Measurements from ENCODE around the gene TSPAN18.

DNA sequence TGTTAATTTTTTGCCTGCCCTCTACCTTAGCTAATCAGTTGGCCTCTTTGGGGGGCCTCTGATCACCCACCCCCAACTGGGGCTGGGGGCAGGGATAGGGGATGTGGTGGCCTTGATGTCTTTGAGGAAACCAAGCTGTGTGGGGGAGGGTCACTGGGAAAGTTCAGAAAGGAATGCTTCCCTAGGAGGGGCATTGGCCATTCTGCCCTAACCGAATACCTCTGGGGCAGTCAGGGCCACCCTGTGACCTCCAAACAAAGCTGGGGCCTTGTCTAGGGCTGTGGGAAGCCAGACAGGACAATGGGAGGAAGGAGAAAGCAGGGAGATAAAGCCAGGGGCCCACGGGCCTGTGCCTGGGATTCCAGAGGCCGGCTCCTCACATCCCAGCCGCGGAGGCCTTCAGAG, 97.5 kb downstream of the TSPAN18 start:
- TF ChIP-seq, protein P1, sequence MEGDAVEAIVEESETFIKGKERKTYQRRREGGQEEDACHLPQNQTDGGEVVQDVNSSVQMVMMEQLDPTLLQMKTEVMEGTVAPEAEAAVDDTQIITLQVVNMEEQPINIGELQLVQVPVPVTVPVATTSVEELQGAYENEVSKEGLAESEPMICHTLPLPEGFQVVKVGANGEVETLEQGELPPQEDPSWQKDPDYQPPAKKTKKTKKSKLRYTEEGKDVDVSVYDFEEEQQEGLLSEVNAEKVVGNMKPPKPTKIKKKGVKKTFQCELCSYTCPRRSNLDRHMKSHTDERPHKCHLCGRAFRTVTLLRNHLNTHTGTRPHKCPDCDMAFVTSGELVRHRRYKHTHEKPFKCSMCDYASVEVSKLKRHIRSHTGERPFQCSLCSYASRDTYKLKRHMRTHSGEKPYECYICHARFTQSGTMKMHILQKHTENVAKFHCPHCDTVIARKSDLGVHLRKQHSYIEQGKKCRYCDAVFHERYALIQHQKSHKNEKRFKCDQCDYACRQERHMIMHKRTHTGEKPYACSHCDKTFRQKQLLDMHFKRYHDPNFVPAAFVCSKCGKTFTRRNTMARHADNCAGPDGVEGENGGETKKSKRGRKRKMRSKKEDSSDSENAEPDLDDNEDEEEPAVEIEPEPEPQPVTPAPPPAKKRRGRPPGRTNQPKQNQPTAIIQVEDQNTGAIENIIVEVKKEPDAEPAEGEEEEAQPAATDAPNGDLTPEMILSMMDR (IDR thresholded peaks at IDR 0.05): no peak
- TF ChIP-seq POLR2A (IDR thresholded peaks at IDR 0.05): no peak

Measured in thyroid gland (tissue), 4 donors.